HepG2 (cell line): ENCODE data around the gene VAC14.
A peak's percentile ranks its signal among the peaks of the same experiment; 100 is the strongest.

Experiments used
- BHLHE40 ChIP-seq: IDR thresholded peaks from 2 replicates; pipeline ENCODE4 v1.6.1; 2011; ENCODE audit warnings: low read length, improper control_type of control experiment
- EZH2 ChIP-seq: conservative IDR thresholded peaks from 2 replicates; pipeline ENCODE4 v1.6.1; 2012; ENCODE audit warnings: mild to moderate bottlenecking, low read depth, low read length, moderate library complexity
- GABPA ChIP-seq, 2 experiments: IDR thresholded peaks; 2 replicates each; pipeline ENCODE4 v1.6.1; 2011 to 2016; ENCODE audit warnings: low read depth in 2 of 2, low read length in 1 of 2, missing biosample characterization in 1 of 2, missing genetic modification characterization in 1 of 2
- JUN ChIP-seq: sonication (generic); formaldehyde crosslinking; IDR thresholded peaks from 2 replicates; pipeline ENCODE4 v1.4.0; 2020; ENCODE audit warnings: mild to moderate bottlenecking, missing genetic modification reagents
- KAT8 ChIP-seq: IDR thresholded peaks from 2 replicates; pipeline ENCODE4 v1.6.1; 2016; ENCODE audit warnings: missing genetic modification reagents, missing compliant biosample characterization
- NPAS2 ChIP-seq: sonication (generic); formaldehyde crosslinking; IDR thresholded peaks from 2 replicates; pipeline ENCODE4 v1.8.0; 2022; ENCODE audit warnings: mild to moderate bottlenecking, missing genetic modification reagents, borderline replicate concordance
- POLR2AphosphoS5 ChIP-seq: IDR thresholded peaks from 2 replicates; pipeline ENCODE4 v1.6.1; 2012; ENCODE audit warnings: low read depth, low read length
- ZNF530 ChIP-seq: sonication (generic); formaldehyde crosslinking; IDR thresholded peaks from 2 replicates; pipeline ENCODE4 v1.5.0; 2020; ENCODE audit warnings: low read depth, mild to moderate bottlenecking, missing genetic modification reagents
- TF ChIP-seq, protein P1 (sequence below): sonication (generic); formaldehyde crosslinking; IDR thresholded peaks from 2 replicates; pipeline ENCODE4 v1.4.0; 2020; ENCODE audit warnings: mild to moderate bottlenecking, missing genetic modification reagents
- TF ChIP-seq, protein P2 (sequence below): sonication (generic); formaldehyde crosslinking; IDR thresholded peaks from 2 replicates; pipeline ENCODE4 v1.4.0; 2020; ENCODE audit warnings: missing genetic modification reagents
- TF ChIP-seq, protein P3 (sequence below): sonication (generic); formaldehyde crosslinking; IDR thresholded peaks from 2 replicates; pipeline ENCODE4 v1.5.0; 2020; ENCODE audit warnings: mild to moderate bottlenecking, missing genetic modification reagents, moderate library complexity

DNA sequence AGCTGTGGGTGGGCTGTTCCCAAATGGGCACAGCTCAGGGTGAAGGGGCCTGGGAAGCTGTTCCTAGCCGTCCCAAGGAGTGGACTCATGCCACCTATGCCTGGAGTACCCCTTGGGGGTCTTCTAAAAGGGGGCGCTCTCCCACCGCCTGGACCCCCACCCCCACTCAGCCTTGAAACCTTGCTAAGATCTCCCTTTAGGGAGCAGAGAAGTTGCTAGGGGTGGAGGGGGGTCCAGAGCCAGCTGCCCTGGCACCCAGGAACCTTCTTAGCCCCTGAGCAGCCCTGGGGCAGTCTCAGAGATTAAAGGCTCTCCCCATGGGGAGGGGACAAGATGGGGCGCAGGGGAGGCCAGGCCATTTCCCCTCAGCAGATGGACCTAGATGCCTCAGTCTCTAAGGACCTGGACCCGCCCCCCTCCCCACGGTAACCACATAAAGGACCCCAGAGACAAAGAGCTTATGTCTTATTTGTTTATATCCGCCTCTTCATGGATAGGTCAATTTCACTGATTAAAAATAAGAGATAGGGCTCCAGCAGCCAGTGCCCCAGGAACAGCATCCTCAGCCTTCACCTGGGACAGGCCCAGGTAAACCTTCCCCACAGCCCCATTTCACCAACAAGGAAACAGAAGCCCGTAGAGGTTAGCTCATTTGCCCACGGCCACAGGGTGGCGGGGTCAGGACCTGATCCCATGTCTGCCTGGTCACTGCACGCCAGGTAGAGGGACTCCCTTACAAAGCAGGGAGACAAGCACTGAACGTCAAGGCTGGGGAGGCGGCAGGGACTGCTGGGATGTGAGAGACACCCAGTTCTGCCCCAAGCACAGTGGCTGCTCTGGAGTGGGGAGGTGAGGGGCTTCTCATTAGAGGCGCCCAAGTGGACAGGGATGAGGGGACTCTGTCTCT lies 118.5 kb downstream of the VAC14 start:
- TF ChIP-seq, protein P1, sequence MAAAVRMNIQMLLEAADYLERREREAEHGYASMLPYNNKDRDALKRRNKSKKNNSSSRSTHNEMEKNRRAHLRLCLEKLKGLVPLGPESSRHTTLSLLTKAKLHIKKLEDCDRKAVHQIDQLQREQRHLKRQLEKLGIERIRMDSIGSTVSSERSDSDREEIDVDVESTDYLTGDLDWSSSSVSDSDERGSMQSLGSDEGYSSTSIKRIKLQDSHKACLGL (CRISPR knock-in tag) = no peak
- TF ChIP-seq, protein P2, sequence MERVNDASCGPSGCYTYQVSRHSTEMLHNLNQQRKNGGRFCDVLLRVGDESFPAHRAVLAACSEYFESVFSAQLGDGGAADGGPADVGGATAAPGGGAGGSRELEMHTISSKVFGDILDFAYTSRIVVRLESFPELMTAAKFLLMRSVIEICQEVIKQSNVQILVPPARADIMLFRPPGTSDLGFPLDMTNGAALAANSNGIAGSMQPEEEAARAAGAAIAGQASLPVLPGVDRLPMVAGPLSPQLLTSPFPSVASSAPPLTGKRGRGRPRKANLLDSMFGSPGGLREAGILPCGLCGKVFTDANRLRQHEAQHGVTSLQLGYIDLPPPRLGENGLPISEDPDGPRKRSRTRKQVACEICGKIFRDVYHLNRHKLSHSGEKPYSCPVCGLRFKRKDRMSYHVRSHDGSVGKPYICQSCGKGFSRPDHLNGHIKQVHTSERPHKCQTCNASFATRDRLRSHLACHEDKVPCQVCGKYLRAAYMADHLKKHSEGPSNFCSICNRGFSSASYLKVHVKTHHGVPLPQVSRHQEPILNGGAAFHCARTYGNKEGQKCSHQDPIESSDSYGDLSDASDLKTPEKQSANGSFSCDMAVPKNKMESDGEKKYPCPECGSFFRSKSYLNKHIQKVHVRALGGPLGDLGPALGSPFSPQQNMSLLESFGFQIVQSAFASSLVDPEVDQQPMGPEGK (CRISPR knock-in tag) = no peak
- TF ChIP-seq GABPA (IDR thresholded peaks at IDR 0.05; ENCODE audit: low read depth, low read length) = no peak
- no peak for TF ChIP-seq GABPA (CRISPR knock-in tag; IDR thresholded peaks at IDR 0.05; ENCODE audit: low read depth)
- no peak for TF ChIP-seq EZH2
- no peak for TF ChIP-seq BHLHE40
- TF ChIP-seq KAT8 (CRISPR knock-in tag) = no peak
- no peak for TF ChIP-seq ZNF530 (CRISPR knock-in tag)
- TF ChIP-seq, protein P3, sequence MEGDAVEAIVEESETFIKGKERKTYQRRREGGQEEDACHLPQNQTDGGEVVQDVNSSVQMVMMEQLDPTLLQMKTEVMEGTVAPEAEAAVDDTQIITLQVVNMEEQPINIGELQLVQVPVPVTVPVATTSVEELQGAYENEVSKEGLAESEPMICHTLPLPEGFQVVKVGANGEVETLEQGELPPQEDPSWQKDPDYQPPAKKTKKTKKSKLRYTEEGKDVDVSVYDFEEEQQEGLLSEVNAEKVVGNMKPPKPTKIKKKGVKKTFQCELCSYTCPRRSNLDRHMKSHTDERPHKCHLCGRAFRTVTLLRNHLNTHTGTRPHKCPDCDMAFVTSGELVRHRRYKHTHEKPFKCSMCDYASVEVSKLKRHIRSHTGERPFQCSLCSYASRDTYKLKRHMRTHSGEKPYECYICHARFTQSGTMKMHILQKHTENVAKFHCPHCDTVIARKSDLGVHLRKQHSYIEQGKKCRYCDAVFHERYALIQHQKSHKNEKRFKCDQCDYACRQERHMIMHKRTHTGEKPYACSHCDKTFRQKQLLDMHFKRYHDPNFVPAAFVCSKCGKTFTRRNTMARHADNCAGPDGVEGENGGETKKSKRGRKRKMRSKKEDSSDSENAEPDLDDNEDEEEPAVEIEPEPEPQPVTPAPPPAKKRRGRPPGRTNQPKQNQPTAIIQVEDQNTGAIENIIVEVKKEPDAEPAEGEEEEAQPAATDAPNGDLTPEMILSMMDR (CRISPR knock-in tag) = peak; percentile 64
- no peak for TF ChIP-seq JUN (CRISPR knock-in tag)
- TF ChIP-seq NPAS2 = no peak
- TF ChIP-seq POLR2AphosphoS5 = peak; percentile 10
